HepG2 (cell line): ENCODE data around the gene IKBKE. TPM values are rescaled to one million over a fixed set of nuclear protein-coding genes. Genes with fewer than 3 reads are reported as not detected.

Experiments used
- ATAC-seq: fragments of 200-7000 bp; cut with Tn5 transposase; 3 replicates; pipeline ENCODE4 v1.9.1; 2020; ENCODE audit warnings: mild to moderate bottlenecking, moderate library complexity
- BruUV-seq: library from RNA; stranded (reverse); fragments of 400-500 nt; replicated peaks from 2 replicates; lab custom pipeline; 2021; lab: Mats Ljungman, UMichigan
- CTCF ChIA-PET: fragments of 300-600 bp; formaldehyde crosslinking; extraction: SDS; loops from one replicate; lab custom pipeline; 2021; ENCODE audit warnings: low total read pairs, inconsistent platforms, low intra/inter-chr PET ratio; lab: Yijun Ruan, JAX
- POLR2A ChIA-PET: fragments of 350-600 bp; sonication (Branson Sonifier 250); formaldehyde crosslinking; loops from one replicate; lab custom pipeline; 2020; ENCODE audit warnings: antibody characterized with exemption, inconsistent platforms; lab: Yijun Ruan, JAX
- DNase-seq: peaks from one replicate; pipeline ENCODE4 v3.0.0-alpha.2; 2015; ENCODE audit warnings: low spot score
- FAIRE-seq: peaks from 3 replicates; lab custom pipeline; 2011; peaks lifted over from hg19 to GRCh38; lab: Jason Lieb, UNC
- H2AFZ ChIP-seq: one replicate; pipeline ENCODE4 v1.6.1; 2011; ENCODE audit warnings: low read length, inconsistent platforms
- H3K27ac ChIP-seq: fragments of 300-600 bp; 3 replicates; pipeline ENCODE4 v1.8.0; 2011; ENCODE audit warnings: mixed run types, mild to moderate bottlenecking, mixed read lengths, low read length, inconsistent platforms; ENCODE audit not compliant: insufficient read depth; ENCODE audit errors: extremely low read length
- H3K27me3 ChIP-seq, 2 experiments: fragments of 200-600 bp in 1 of 2; 2 replicates in 1 of 2; 3 replicates in 1 of 2; pipeline versions ENCODE4 v1.6.0 to v1.8.0; 2011; ENCODE audit warnings: low read length in 2 of 2, mild to moderate bottlenecking in 2 of 2, moderate library complexity in 2 of 2, inconsistent platforms in 1 of 2; ENCODE audit not compliant: insufficient read depth in 2 of 2, control insufficient read depth in 1 of 2
- H3K36me3 ChIP-seq, 2 experiments: fragments of 200-600 bp in 1 of 2; replicated peaks in 1 of 2; 2 replicates in 1 of 2; 3 replicates in 1 of 2; pipeline versions ENCODE4 v1.5.1 to v1.8.0; 2011; ENCODE audit warnings: low read length in 2 of 2, inconsistent platforms in 1 of 2; ENCODE audit not compliant: insufficient read depth in 2 of 2, control insufficient read depth in 1 of 2
- H3K4me1 ChIP-seq: 2 replicates; pipeline ENCODE4 v1.5.1; 2012; ENCODE audit warnings: low read length, inconsistent platforms; ENCODE audit not compliant: insufficient read depth
- H3K4me2 ChIP-seq: 2 replicates; pipeline ENCODE4 v1.6.0; 2011; ENCODE audit warnings: low read depth, low read length, inconsistent platforms
- H3K4me3 ChIP-seq, 3 experiments: fragments of 200-600 bp in 1 of 3; sonication (generic), shearing (Covaris generic) in 1 of 3; replicated peaks in 1 of 3; 2 replicates each; pipeline ENCODE4 v1.5.1; 2011 to 2016; ENCODE audit warnings: low read length in 3 of 3, inconsistent platforms in 2 of 3, low read depth in 2 of 3, mild to moderate bottlenecking in 2 of 3, control low read depth in 1 of 3, mixed read lengths in 1 of 3; ENCODE audit not compliant: insufficient read depth in 1 of 3
- H3K79me2 ChIP-seq: one replicate; pipeline ENCODE4 v1.6.1; 2011; ENCODE audit warnings: low read length, inconsistent platforms; ENCODE audit not compliant: insufficient read depth
- H3K9ac ChIP-seq: 2 replicates; pipeline ENCODE4 v1.6.0; 2011; ENCODE audit warnings: mild to moderate bottlenecking, low read depth, low read length, inconsistent platforms; ENCODE audit not compliant: insufficient read depth
- H3K9me3 ChIP-seq: 2 replicates; pipeline ENCODE4 v1.5.1; 2012; ENCODE audit warnings: mild to moderate bottlenecking, low read length
- H4K20me1 ChIP-seq: 2 replicates; pipeline ENCODE4 v1.6.0; 2011; ENCODE audit warnings: inconsistent platforms, mild to moderate bottlenecking, low read length, moderate library complexity; ENCODE audit not compliant: insufficient read depth
- MAZ ChIP-seq, 2 experiments: sonication (generic) in 1 of 2; formaldehyde crosslinking in 1 of 2; IDR thresholded peaks; 2 replicates each; pipeline versions ENCODE4 v1.5.0 to v1.6.1; 2012 to 2020; ENCODE audit warnings: low read depth in 2 of 2, mild to moderate bottlenecking in 2 of 2, borderline replicate concordance in 1 of 2, improper control_type of control experiment in 1 of 2, low read length in 1 of 2, missing genetic modification reagents in 1 of 2, moderate library complexity in 1 of 2
- PLSCR1 ChIP-seq: sonication (generic); formaldehyde crosslinking; IDR thresholded peaks from 2 replicates; pipeline ENCODE4 v1.5.0; 2020; ENCODE audit warnings: missing genetic modification reagents, mild to moderate bottlenecking, borderline replicate concordance
- PTBP1 ChIP-seq: fragments of 200-400 bp; formaldehyde crosslinking; IDR thresholded peaks from 2 replicates; pipeline ENCODE4 v1.6.1; 2018; ENCODE audit warnings: low read length, low read depth; ENCODE audit not compliant: poor library complexity, severe bottlenecking
- RFX5 ChIP-seq: IDR thresholded peaks from 2 replicates; pipeline ENCODE4 v1.6.1; 2011; ENCODE audit warnings: low read depth, low read length, improper control_type of control experiment
- SIN3A ChIP-seq: IDR thresholded peaks from 2 replicates; pipeline ENCODE4 v1.6.1; 2011; ENCODE audit warnings: low read depth, mild to moderate bottlenecking, control low read depth, low read length, borderline replicate concordance
- SMAD3 ChIP-seq: sonication (generic); formaldehyde crosslinking; IDR thresholded peaks from 2 replicates; pipeline ENCODE4 v1.4.0; 2020; ENCODE audit warnings: missing genetic modification reagents
- THYN1 ChIP-seq: sonication (generic); formaldehyde crosslinking; IDR thresholded peaks from 2 replicates; pipeline ENCODE4 v1.8.1; 2023; ENCODE audit warnings: low read depth, mild to moderate bottlenecking, moderate library complexity, missing genetic modification reagents, borderline replicate concordance
- ZEB1 ChIP-seq: IDR thresholded peaks from 2 replicates; pipeline ENCODE4 v1.6.1; 2012; ENCODE audit warnings: mild to moderate bottlenecking, low read depth, inconsistent platforms; ENCODE audit not compliant: insufficient replicate concordance
- ZNF543 ChIP-seq: sonication (generic); formaldehyde crosslinking; IDR thresholded peaks from 2 replicates; pipeline ENCODE4 v1.4.0; 2020; ENCODE audit warnings: mild to moderate bottlenecking, missing genetic modification reagents
- ZNF549 ChIP-seq: sonication (generic); formaldehyde crosslinking; IDR thresholded peaks from 2 replicates; pipeline ENCODE4 v1.5.0; 2020; ENCODE audit warnings: missing genetic modification reagents
- ZNF724P ChIP-seq: sonication (generic); formaldehyde crosslinking; IDR thresholded peaks from 2 replicates; pipeline ENCODE4 v1.8.0; 2022; ENCODE audit warnings: missing genetic modification reagents, borderline replicate concordance
- WGBS: methylation state at CpG from one replicate; pipeline ENCODE4 v1.1.6; 2017; ENCODE audit warnings: low lambda C conversion rate; 5-methylcytosine and 5-hydroxymethylcytosine counted together
- in situ Hi-C: cut with HindIII; loops from 2 replicates; pipeline ENCODE4 v1.10.0; 2017; ENCODE audit warnings: low pct_unique_long_range_greater_than_20kb; ENCODE audit not compliant: extremely low pct_ligation_motif_present
- intact Hi-C: fragments of 100-400 bp; cut with micrococcal nuclease; formaldehyde crosslinking; loops from one replicate; pipeline ENCODE4 v1.10.0; 2022; ENCODE audit not compliant: unreplicated experiment
- polyA plus RNA-seq, 8 experiments: library from polyadenylated mRNA; depleted of rRNA in 3 of 8; stranded (reverse) in 7 of 8; unstranded in 1 of 8; fragments of >200 nt; fragmentation: Illumina TruSeq in 4 of 8; extraction: Trizol in 4 of 8; gene quantifications; 2 replicates each; pipeline versions ENCODE4 v1.2.1 to v1.2.3, GENCODE V29; 2011 to 2016; ENCODE audit warnings: low read depth in 4 of 8, missing spikeins in 1 of 8, mixed read lengths in 1 of 8; ENCODE audit not compliant: insufficient read depth in 1 of 8
- total RNA-seq, 5 experiments: library from RNA; depleted of rRNA; stranded (reverse); fragments of >200 nt; fragmentation: Illumina TruSeq; extraction: Trizol; gene quantifications; 2 replicates each; pipeline ENCODE4 v1.2.3, GENCODE V29; 2016; ENCODE audit warnings: low read depth in 1 of 5
- TF ChIP-seq, protein P1 (sequence below): sonication (generic); formaldehyde crosslinking; IDR thresholded peaks from 2 replicates; pipeline ENCODE4 v1.5.1; 2020; ENCODE audit warnings: mild to moderate bottlenecking, missing genetic modification reagents, moderate library complexity

IKBKE gene
- total and polyA plus RNA-seq, 2 of the 13 experiments (the other 11 are each of a cell fraction or from before 2014, with no cell fraction given): 4.5 to 5.8 TPM

- H3K79me2 ChIP-seq: no peaks in the 10 kb centered on the region
- H3K4me2 ChIP-seq: no peak overlapping the region
- H3K27me3 ChIP-seq: no peaks in the 10 kb centered on the region
- no peaks in the 10 kb centered on the region for H4K20me1 ChIP-seq
- no peak overlapping the region for H3K27ac ChIP-seq
- ChIA-PET POLR2A (interaction anchor here (0.8 kb wide), 1 partner anchor 16 kb away, joined by 3 read pairs; no protein-coding TSS in a partner anchor), CTCF (no interaction called here)
- no peaks in the 10 kb centered on the region for H3K9me3 ChIP-seq
- in situ Hi-C loops: no loop called here
- DNase-seq (no peak), ATAC-seq (no peak), FAIRE-seq (no peak)
- peaks cover 20 to 65% of the 10 kb centered on the region in 2 experiments; a peak in 4 of 5 replicates for H3K36me3 ChIP-seq
- no peak for TF ChIP-seq PLSCR1 (CRISPR knock-in tag)
- TF ChIP-seq SMAD3 (CRISPR knock-in tag): no peak
- TF ChIP-seq, protein P1, sequence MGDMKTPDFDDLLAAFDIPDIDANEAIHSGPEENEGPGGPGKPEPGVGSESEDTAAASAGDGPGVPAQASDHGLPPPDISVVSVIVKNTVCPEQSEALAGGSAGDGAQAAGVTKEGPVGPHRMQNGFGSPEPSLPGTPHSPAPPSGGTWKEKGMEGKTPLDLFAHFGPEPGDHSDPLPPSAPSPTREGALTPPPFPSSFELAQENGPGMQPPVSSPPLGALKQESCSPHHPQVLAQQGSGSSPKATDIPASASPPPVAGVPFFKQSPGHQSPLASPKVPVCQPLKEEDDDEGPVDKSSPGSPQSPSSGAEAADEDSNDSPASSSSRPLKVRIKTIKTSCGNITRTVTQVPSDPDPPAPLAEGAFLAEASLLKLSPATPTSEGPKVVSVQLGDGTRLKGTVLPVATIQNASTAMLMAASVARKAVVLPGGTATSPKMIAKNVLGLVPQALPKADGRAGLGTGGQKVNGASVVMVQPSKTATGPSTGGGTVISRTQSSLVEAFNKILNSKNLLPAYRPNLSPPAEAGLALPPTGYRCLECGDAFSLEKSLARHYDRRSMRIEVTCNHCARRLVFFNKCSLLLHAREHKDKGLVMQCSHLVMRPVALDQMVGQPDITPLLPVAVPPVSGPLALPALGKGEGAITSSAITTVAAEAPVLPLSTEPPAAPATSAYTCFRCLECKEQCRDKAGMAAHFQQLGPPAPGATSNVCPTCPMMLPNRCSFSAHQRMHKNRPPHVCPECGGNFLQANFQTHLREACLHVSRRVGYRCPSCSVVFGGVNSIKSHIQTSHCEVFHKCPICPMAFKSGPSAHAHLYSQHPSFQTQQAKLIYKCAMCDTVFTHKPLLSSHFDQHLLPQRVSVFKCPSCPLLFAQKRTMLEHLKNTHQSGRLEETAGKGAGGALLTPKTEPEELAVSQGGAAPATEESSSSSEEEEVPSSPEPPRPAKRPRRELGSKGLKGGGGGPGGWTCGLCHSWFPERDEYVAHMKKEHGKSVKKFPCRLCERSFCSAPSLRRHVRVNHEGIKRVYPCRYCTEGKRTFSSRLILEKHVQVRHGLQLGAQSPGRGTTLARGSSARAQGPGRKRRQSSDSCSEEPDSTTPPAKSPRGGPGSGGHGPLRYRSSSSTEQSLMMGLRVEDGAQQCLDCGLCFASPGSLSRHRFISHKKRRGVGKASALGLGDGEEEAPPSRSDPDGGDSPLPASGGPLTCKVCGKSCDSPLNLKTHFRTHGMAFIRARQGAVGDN (CRISPR knock-in tag): no peak
- no peak for TF ChIP-seq PTBP1
- no peak for TF ChIP-seq ZNF724P (CRISPR knock-in tag)
- no peak for TF ChIP-seq ZEB1
- TF ChIP-seq RFX5: no peak
- no peak for TF ChIP-seq ZNF549 (CRISPR knock-in tag)
- TF ChIP-seq ZNF543 (CRISPR knock-in tag): no peak
- TF ChIP-seq THYN1 (CRISPR knock-in tag): no peak
- no peak for TF ChIP-seq MAZ (IDR thresholded peaks at IDR 0.05; ENCODE audit: borderline replicate concordance, low read depth, low read length)
- no peak for TF ChIP-seq MAZ (CRISPR knock-in tag; IDR thresholded peaks at IDR 0.05; ENCODE audit: low read depth)
- TF ChIP-seq SIN3A: no peak
- H3K4me3 ChIP-seq: no peak overlapping the region
- no peak overlapping the region for H3K9ac ChIP-seq
- no peak overlapping the region for H2AFZ ChIP-seq
- WGBS: 93% methylated on average over 7 of the region's 9 CpGs
- BruUV-seq: no TSS peak
- intact Hi-C loops: no loop called here
- peaks cover 17% of the 10 kb centered on the region for H3K4me1 ChIP-seq
Observed at GRCh38 chr1:206451134-206451686, 19.1 kb upstream of the IKBKE start.
